Spleen (tissue), 7 donors: ENCODE data around the gene PDE4A.
A peak's percentile ranks its signal among the peaks of the same experiment; 100 is the strongest.

Experiments
- POLR2AphosphoS5 ChIP-seq, 3 donors: sonication (generic); formaldehyde crosslinking; IDR thresholded peaks; one replicate each; pipeline ENCODE4 v1.5.1; 2017; ENCODE audit warnings: antibody characterized with exemption in 3 of 3
- TF ChIP-seq, protein P1 (sequence below), 11 experiments: fragments of 200-600 bp in 7 of 11; fragments of 450-650 bp in 4 of 11; sonication (generic) in 4 of 11; IDR thresholded peaks in 8 of 11; conservative IDR thresholded peaks in 3 of 11; 1 replicate in 7 of 11; 2 replicates in 4 of 11; pipeline versions ENCODE4 v1.4.0 to v1.8.0; 2016 to 2021; ENCODE audit warnings: antibody characterized with exemption in 11 of 11, inconsistent platforms in 4 of 11, mild to moderate bottlenecking in 1 of 11
- donor health status: DM: no; HTN: no; CAD: no; lungs with moderate emphysema.
- donor health status: DM: no; HTN: no; CAD: no.
- donor health status: DM: no; HTN: no; CAD: no.

DNA sequence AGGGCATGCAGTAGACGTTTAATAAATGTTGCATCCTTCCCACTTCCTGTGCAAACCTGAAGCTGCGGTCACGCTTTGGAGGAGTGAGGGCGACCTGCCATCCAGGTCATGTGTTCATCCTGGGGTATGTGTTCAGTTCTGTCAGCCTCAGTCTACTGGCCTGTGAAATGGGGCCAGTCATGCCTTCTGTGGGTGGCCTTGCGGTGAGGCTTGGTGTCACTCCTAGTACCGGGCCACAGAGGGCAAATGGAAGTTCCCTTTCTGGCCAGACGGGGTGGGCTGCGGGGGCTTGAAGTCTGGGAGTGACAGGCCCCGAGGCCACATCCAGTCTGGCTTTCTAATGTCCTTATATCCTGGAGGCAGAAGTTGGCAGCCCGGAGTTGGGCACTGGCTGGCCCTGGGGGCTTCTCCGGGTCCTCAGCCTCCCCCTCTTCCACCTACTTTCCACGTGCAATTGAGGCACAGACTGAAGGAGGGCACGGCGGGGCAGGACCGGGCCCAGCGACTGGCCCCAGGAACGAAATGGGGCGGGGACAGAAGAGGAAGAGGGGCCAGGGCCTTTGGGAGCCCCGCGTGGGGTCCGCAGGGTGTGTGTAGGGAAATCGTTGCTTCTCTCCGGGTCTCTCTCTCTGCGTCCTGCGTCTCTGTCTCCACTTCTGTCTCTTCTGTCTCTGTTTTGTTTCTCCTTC is 11.1 kb downstream of the PDE4A start:
- peak in 1 of 3 donors; percentile 58 for TF ChIP-seq POLR2AphosphoS5 (IDR thresholded peaks at IDR 0.05)
- TF ChIP-seq, protein P1, sequence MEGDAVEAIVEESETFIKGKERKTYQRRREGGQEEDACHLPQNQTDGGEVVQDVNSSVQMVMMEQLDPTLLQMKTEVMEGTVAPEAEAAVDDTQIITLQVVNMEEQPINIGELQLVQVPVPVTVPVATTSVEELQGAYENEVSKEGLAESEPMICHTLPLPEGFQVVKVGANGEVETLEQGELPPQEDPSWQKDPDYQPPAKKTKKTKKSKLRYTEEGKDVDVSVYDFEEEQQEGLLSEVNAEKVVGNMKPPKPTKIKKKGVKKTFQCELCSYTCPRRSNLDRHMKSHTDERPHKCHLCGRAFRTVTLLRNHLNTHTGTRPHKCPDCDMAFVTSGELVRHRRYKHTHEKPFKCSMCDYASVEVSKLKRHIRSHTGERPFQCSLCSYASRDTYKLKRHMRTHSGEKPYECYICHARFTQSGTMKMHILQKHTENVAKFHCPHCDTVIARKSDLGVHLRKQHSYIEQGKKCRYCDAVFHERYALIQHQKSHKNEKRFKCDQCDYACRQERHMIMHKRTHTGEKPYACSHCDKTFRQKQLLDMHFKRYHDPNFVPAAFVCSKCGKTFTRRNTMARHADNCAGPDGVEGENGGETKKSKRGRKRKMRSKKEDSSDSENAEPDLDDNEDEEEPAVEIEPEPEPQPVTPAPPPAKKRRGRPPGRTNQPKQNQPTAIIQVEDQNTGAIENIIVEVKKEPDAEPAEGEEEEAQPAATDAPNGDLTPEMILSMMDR (IDR thresholded peaks at IDR 0.05 in 8 of 11, conservative IDR thresholded peaks at IDR 0.05 in 3 of 11): peak in 5 of 11 experiments; percentile 15 to 41 (median 23)
